HG02870 (cell line): Measurements from ENCODE around the gene ASTN2.

Experiments
- ATAC-seq: cut with Tn5 transposase; IDR thresholded peaks from one replicate; pipeline ENCODE4 v1.9.1; 2021; ENCODE audit warnings: mild to moderate bottlenecking, moderate library complexity; ENCODE audit not compliant: unreplicated experiment

ASTN2 gene

DNA sequence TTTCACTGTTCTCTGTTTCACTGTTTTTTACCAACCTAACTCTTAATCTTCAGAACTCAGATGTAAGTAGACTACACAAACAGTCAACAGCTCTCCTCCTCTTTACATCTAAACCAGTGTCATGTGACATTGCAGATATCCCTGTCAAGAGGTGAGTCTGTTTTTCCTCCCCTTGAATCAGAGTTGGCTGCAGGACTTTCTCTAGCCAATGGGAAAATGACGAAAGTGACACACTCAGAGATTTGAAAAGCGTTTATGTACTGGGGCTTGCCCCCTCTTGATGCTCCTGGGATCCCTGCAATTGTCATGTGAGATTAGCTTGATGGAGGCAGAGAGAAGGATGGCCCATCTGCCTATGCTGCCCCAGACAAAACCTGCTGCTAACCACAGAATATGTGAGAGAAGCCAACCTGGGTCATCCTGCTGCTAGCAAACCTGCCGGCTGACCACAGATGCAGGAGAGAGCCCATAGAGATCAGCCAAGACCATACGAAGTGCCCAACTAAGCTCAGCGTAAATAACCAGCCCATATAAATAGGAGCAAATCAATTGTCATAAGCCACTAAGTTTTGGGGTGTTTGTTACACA, 111.1 kb downstream of the ASTN2 start:
- no peak for ATAC-seq

DNA sequence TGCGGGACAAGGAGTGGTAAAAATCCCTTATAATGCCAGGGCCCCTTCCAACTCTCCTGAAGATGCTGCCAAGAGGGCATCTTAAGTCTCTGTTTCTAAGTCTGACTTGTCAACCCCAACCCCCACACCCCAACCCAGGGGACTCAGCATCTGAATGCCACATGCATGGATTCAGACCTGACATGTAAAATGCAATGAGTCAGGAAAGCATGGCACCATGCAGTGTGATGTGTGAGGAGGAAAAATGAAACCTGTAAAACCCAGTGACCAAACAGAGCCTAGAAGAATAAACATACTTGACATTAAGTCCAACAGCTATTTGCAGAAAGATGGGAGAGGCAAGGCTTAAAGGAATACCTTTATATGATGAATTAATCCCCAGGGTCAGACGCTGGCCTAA, 112.4 kb downstream of the ASTN2 start:
- ATAC-seq, result no peak

DNA sequence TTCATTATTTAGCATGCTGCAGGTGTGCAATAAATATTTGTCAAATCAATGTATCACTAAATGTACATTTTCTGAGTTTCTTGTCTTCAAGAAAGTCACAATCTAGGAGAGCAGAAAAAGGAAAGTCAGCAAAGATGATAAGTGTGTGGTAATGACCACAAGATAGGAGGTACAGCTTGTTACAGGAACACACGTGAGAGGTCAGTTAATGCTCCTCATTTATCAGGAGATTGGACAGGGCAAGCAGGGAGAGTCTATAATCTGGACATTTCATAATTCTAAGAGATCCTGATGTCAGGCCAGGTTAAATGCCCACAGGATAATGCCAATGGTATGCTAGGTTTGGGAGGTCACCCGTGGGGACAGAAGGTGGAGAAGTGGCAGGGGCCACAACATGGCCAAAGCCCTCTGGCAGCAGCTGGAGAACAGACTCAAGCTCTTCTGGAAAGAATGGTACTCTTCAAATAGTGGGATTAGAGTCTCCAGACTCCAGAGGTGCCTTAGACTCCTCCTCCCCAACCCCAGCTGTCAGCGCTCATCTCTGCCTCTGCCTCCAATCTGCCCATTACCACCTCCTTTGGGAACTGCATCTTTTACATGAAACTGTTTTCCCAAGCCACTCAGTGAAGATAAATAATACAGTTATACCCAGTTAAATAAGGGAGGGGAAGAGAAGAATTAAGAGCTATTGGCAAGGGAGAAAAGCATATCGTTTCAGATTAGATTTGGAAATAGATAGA, 114.3 kb downstream of the ASTN2 start:
- ATAC-seq, result no peak

DNA sequence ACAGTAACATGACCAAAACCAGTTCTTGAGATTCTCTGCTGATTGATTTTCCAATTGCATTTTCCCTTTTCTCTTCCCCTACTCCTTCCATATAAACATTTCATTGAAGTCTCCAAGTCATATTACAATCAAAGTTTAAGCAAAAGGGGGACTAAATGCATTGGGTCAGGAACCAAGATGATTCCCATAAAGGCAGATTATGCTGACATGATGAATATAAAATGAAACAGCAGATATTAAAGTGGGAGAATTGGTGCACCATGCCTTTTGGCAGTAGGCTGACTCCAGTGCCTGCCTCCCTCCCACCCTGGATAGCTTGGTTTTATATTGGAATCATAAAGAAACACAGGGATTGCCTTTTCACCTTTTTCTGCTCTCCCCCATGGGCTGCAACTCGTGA, 118.4 kb downstream of the ASTN2 start:
- ATAC-seq, result no peak

DNA sequence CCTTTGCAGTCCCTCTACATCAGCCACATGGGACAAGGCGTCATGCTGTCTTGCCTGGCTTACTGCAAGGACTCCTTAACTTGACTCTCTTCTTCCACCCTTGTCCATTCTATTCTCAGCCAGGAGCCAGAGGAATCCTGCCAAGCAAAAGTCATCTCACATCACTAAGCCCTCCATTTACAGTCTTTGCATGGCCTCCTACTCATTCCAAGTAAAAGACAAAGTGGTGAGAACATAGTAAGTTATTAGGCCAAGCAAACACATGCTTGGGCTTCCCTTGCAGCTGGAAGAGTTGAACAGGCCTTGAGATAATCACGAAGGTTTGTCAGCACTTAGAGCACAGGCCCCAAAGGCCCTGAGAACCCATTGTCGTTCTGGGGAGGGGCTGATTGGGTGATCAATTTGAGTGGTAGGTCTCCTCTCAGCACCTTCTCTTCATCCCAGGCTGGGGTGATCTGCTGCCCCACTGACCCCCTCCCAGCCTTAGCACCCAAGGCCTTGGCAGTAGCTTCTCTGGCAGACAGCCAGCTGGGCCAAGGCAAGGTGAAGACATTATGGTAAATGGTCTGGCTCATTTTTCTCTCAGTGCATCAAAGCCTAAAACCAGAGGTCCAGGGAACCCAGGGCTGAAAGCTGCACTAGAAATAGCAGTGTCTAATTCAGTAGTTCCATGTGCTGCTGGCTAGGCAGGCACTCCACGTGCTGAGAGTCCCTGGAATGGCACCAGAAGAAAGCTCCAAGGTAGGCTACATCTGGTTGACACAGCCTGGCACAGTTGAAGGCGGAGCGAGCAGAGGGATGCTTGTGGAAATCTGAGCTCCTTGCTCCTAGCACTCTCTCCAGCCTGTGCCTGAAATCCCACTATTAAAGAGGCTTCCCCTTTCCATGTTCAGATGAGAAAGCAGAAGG, 121.4 kb downstream of the ASTN2 start:
- ATAC-seq, result no peak

DNA sequence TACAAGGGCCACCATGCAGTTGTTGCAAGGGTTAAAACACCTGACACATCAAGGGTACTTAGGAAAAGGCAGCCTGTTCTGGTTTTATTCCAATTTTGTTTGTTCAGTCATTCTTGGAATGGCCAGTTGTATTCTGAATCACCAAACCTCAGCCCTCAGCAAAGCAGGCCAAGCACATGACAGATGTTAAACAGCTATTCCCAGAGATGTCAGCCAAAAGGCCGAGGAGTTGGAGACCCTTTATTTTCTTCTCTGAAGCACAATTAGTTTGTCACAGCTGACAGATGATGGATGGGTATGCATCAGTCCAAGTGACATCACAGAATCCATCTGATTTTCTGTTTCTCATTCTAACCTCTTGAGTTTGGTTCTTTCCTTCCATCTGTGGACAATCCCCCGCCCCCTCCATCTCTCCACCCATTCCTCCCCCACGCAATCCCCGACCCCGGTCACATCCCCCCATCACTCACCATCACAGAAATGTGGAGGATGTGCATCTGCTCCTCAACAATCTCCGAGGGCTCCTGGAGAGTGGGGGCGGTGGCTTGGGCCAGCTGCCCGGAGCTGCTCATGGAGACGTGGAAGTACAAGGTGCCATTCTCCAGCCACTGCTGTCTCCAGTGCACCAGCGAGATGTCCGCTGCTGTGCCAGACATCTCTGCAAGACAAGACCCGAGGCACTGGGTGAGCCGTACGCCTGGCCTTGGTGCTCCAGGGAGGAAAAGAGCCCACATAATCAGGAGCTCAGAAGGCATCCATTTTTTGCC, 123.8 kb downstream of the ASTN2 start:
- no peak for ATAC-seq

DNA sequence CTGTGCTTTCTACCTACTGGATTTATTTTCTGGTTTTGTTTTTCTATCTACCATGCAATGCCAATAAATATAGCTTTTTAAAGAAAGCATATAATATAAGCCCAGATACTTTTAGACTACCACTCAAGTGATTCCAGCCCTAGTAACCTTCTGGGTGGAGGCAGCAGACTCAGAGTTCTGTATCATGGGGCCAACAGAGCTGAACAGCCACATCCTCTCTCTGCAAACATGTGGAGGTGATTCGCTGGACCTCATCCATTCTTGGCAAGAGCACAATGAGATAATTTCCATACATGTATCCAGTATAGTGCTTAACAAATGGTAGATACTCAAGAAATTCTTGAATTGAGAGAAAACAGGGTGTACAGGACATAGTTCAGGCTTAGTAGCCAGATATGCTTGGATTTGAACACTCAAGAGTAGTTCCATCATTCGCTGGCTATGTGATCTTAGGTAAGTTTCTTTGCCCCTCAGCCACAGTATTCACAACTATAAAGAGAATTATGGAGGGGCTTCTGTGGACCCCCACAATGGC, 124.5 kb downstream of the ASTN2 start:
- no peak for ATAC-seq

DNA sequence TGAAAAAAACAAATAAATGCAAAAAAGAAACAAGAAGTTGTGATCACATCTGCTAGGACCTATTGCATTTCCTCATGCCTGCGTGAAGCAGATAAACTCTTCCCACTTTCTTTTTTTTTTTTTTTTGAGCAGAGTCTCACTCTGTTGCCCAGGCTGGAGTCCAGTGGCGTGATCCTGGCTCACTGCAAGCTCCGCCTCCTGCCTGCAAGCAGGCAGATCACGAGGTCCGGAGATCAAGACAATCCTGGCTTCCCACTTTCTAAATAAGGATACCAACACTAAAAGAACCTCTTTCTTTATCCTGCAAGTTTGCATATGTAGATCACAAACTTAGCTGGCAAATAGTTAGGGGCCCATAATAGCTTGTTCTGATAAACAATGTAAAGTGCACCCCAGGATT, 128.6 kb downstream of the ASTN2 start:
- ATAC-seq, result no peak

DNA sequence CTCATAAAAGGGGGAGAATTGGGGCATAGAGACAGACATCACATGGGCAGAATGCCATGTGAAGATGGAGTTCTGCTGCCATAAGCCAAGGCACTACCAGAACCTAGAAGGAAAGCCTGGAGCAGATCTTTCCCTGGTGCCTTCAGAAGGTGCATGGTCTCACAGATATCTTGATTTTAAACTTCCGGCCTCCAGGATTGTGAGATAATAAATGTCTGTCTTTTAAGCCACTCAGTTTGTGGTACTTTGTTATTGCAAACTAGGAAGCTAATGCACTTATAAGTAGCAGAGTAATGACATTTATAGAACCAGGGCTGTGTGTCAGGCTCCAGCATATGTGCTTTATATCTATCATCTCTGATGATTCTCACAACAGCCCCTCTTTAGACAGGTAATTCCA, 130.4 kb downstream of the ASTN2 start:
- ATAC-seq, result no peak

DNA sequence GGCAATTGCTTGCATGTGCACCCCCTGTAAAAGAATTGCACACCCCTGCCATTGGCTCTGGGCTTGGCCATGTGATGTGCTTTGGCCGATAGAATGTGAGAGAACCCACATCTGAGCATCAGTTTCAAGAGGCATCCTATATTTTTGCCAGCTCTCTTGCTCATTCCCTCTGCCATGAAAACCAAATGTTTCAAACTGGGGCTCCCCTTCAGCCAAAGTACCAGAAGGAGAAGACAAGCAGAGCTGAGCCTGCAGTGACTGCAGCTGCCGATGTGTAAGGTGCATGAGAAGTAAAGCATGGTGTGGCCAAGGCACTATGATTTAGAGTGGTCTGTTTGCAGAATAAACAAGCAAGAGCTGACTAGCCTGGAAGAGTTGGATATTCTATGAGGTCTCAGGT, 132.3 kb downstream of the ASTN2 start:
- ATAC-seq, result no peak

DNA sequence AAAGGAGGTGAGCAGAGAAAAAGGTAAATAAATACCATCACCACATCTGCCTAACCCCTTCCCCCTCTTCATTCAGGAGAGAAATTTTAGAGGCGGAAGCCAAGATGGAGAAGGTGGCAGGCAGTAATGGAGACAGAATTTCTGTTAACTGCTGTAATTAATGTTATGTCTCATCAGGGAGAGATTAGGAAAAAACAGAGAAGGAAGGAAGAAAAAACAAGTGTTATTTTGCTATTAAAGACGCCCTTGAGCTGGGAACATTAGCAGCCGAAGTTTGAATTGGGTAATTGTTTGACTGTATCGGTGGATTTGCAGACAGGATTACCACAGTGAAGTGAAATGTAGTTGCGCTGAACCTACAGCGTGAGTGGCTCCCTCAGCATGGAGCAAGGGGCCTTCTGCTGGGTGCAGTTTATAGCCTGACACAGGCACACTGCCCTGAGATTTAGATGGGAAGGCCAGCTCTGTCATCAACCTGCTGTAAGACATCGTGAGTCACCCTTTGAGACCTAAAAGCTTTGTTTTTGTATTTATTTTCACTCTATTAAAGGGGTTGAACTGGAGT, 136.3 kb downstream of the ASTN2 start:
- no peak for ATAC-seq

DNA sequence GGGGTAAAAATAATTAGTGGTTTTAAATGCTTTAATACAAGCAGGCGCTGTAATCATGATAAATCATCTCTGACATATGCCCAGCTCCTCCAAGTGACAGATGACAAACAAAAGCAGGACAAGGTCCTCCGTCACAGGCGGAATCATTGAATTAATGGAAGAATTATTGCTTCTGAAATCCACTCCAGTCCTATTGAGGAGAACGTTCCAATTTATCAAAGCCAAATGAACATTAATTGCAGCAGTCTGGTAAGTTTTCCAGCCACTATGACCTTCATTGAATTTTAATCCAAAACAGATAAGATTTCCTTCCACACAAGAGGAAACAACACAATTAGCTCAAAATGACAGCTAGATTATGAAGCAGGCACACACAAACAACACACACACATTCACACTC, 136.8 kb downstream of the ASTN2 start:
- ATAC-seq, result no peak

DNA sequence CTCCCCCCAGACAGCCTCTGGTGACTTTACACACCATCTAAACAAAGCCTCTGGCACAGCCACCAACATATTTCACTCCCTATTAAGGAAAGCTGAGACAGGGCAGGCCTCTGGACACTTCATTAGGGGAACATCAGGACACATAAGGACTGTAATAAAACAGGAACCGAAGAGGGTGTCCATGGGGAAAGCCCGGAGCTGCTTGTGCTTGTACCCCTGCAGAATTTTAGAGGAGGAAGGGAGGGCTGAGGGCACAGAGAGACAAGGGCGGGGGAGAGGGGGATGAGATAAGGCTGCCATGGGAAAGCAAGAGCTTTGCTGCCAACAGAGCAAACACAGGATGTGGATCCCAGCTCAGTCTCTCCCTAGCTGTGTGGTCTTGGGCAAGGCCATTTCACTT, 138.4 kb downstream of the ASTN2 start:
- ATAC-seq, result no peak

DNA sequence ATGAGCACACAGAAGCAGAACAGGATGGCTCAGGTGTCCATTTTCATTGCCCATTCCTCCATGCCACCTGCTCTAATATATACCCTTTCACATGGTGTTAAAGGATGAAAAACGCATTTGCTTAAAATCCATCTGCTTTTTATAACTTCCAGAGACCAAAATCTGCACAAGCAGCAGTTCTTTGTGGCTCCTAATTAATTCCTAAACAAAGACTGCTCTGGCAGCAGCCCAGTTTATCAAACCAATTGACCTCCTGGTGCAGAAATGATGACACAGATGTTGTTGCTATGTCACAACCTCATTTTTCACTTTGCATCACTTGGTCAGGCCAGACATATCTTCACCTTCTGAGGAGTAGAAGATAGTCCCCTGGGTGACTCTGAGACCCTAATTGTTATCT, 141.2 kb downstream of the ASTN2 start:
- no peak for ATAC-seq

DNA sequence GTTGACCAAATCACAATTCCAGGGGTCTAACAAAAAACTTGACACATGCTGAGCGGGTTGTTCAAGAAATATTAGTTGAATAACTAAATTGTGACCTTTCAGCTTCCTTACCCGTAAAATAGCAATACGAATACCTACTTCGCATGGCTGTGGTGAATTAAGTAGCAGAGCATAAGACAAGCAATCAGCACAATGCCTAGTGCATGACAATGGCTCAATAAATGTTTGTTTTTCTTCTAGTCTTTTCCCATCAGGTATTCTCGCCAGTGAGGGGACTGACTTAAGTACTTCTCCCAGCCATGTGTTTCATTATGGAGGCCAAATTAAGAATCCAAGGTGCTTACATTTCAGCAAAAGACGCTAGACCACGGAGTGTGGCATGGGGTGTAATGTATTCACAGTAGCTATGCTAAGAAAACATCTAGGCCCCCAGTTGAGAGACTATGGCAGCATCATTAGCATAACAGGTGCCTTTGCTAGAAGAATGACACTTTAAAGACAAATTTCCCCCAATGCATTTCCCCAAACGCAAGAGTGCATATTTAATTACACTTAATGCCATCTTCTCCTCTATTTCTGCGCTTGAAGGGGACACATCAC, 145.9 kb downstream of the ASTN2 start:
- ATAC-seq, result no peak

DNA sequence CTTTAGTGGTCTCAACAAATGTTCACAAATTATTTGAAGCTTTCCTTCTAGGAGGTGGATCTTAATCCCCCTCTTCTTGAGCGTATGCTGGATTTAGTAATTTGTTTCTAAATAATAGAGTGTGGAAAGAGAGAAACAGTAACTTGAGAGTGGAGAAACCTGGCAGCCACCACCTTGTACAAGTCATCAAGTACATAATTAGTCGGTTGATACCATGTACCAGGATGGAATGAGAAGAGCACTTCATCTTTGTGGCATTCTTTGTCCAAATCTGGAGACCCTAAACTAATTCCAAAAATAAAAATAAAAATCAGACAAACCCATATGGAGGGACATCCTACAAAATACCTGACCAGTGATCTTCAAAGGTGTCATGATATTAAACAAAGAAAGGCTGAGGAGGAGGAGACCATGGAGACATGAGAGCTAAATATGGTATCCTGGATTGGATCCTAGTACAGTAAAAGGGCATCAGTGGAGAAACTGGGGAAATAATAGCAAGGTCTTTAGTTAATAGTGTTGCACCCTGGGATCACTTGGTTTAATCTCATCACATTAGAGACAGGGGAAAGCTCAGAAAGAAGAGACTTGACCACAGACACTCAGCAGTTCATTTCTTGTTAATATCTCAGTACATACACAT, 147.9 kb downstream of the ASTN2 start:
- no peak for ATAC-seq

DNA sequence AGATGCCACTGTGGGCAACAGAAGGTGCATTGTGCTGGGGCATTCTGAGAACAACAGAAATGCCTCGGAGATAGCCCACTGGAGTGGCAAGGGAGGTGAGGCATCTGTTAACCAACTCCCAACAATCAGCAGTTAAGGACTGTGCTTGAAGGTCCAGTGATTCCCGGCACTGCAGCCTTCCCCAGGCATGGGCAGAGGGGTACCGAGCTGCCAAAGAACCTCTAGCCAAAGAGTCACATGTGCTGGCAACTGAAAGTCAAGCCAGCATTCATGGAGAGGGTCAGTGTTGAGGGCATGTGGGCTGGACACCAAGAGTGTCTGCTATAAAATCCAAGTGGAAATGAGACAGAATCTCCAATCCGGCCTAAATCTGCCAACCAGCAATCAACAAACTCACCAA, 149.6 kb downstream of the ASTN2 start:
- ATAC-seq, result no peak

DNA sequence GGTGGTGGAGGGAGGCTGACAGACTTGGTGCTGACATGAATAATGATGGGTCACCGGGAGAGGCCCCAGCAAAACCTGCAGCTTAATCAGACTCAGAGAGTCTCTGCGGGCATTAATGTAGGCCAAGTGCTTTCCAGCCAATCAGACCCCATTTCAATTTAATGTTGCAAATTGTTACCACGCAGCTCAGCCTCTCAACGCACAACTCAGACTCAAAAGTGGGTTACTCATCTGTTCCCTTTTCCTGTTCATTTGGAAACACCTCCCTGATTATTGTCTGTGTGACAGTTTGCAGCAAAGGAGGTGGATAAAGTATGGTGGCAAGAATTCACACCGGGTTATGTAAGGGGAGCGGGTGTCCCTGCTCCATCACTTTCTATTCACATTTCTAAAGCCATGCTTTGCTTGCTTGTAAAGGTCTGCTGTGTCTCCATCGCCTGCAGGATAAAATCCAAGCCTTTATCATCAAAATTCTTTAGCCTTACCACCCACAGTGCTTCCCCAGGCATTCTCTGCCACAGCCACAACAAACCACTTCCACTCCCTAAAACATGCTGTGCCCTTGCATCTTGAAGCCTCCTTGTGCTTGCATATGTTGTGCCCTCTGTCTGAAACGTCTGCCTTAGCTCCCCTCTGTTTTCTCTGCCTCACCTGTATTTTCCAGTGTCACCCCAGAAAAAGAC, 156.5 kb downstream of the ASTN2 start:
- ATAC-seq, result no peak

DNA sequence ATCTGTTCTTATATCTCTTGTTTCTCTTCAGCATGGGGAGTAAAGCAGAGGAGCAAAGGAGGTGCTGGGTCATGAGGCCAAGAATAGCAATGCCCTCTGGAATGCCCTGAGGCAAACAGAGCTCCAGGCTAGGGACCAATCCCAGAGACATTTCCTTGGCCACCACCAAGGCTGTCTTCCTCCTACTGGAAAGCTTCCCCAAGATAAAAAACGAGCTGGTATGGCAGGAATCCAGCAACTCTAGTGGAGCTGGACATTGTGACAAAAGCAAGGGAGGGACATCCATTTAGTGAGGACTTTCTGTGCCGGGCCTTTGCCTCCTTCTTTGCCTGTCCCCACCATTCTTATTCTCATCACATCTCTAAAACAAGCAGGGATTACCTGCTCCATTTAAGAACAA, 161.6 kb downstream of the ASTN2 start:
- no peak for ATAC-seq
